BE2C (cell line): ENCODE measurements around the gene TRAM2.

Experiments used
- DNase-seq: peaks from one replicate; pipeline ENCODE4 v3.0.0-alpha.2; 2020
- H3K27me3 ChIP-seq: fragments of 250-450 bp; sonication (Bioruptor Pico); 2 replicates; pipeline ENCODE4 v1.5.1; 2020; ENCODE audit warnings: mild to moderate bottlenecking
- H3K36me3 ChIP-seq: fragments of 250-450 bp; sonication (Bioruptor Pico); 2 replicates; pipeline ENCODE4 v1.5.1; 2020; ENCODE audit warnings: mild to moderate bottlenecking
- H3K4me1 ChIP-seq: fragments of 250-450 bp; sonication (Bioruptor Pico); 2 replicates; pipeline ENCODE4 v1.5.1; 2020
- H3K4me3 ChIP-seq: 2 replicates; pipeline ENCODE4 v1.5.1; 2011; ENCODE audit warnings: low read depth, low read length
- H3K9me3 ChIP-seq: fragments of 250-450 bp; sonication (Bioruptor Pico); 2 replicates; pipeline ENCODE4 v1.5.1; 2020
- CTCF ChIP-seq: IDR thresholded peaks from 2 replicates; pipeline ENCODE4 v1.5.1; 2012; ENCODE audit warnings: mild to moderate bottlenecking, low read depth, low read length

TRAM2 gene

GRCh38 chr6:52508261-52508739 lies 68.6 kb downstream of the TRAM2 start:
- TF ChIP-seq CTCF = no peak
- Histone ChIP-seq H3K4me3 (no peak overlapping the region), H3K36me3 (peaks cover 12% of the 10 kb centered on the region), H3K4me1 (peaks cover 29% of the 10 kb centered on the region), H3K27me3 (no peaks in the 10 kb centered on the region), H3K9me3 (no peaks in the 10 kb centered on the region)
- DNase-seq = no peak

- peaks cover 30% of the 10 kb centered on the region for H3K4me1 ChIP-seq
- no peak overlapping the region for H3K4me3 ChIP-seq
- no peak for TF ChIP-seq CTCF
- no peaks in the 10 kb centered on the region for H3K27me3 ChIP-seq
- H3K36me3 ChIP-seq = peaks cover 12% of the 10 kb centered on the region
- no peak for DNase-seq
- H3K9me3 ChIP-seq = no peaks in the 10 kb centered on the region
These were observed 69.2 kb downstream of the TRAM2 start for GRCh38 chr6:52507557-52508260.

GRCh38 chr6:52506476-52506875 lies 70.4 kb downstream of the TRAM2 start:
- peaks cover 19% of the 10 kb centered on the region for H3K4me1 ChIP-seq
- no peak for DNase-seq
- H3K4me3 ChIP-seq = no peak overlapping the region
- H3K27me3 ChIP-seq = no peaks in the 10 kb centered on the region
- TF ChIP-seq CTCF = no peak
- H3K9me3 ChIP-seq = no peaks in the 10 kb centered on the region
- peaks cover 12% of the 10 kb centered on the region for H3K36me3 ChIP-seq

- Histone ChIP-seq H3K4me1 (peaks cover 19% of the 10 kb centered on the region), H3K9me3 (no peaks in the 10 kb centered on the region), H3K4me3 (no peak overlapping the region), H3K27me3 (no peaks in the 10 kb centered on the region), H3K36me3 (peaks cover 12% of the 10 kb centered on the region)
- TF ChIP-seq CTCF = peak; percentile 9; the same call in 1 of the 2 replicates
- DNase-seq = no peak
These were observed 71.0 kb downstream of the TRAM2 start for GRCh38 chr6:52505726-52506409.

GRCh38 chr6:52504782-52505136 lies 72.1 kb downstream of the TRAM2 start:
- no peak for DNase-seq
- peak overlapping the region; percentile 16; the same call in 1 of the 2 replicates for H3K4me3 ChIP-seq
- TF ChIP-seq CTCF = no peak
- H3K36me3 ChIP-seq = peaks cover 12% of the 10 kb centered on the region
- peaks cover 19% of the 10 kb centered on the region for H3K4me1 ChIP-seq
- H3K9me3 ChIP-seq = no peaks in the 10 kb centered on the region
- no peaks in the 10 kb centered on the region for H3K27me3 ChIP-seq
